BE2C (cell line): ENCODE measurements around the gene ARAP1.

Source experiments
- DNase-seq: peaks from one replicate; pipeline ENCODE4 v3.0.0-alpha.2; 2020
- H3K27me3 ChIP-seq: fragments of 250-450 bp; sonication (Bioruptor Pico); 2 replicates; pipeline ENCODE4 v1.5.1; 2020; ENCODE audit warnings: mild to moderate bottlenecking
- H3K36me3 ChIP-seq: fragments of 250-450 bp; sonication (Bioruptor Pico); 2 replicates; pipeline ENCODE4 v1.5.1; 2020; ENCODE audit warnings: mild to moderate bottlenecking
- H3K4me1 ChIP-seq: fragments of 250-450 bp; sonication (Bioruptor Pico); 2 replicates; pipeline ENCODE4 v1.5.1; 2020
- H3K4me3 ChIP-seq: 2 replicates; pipeline ENCODE4 v1.5.1; 2011; ENCODE audit warnings: low read depth, low read length
- H3K9me3 ChIP-seq: fragments of 250-450 bp; sonication (Bioruptor Pico); 2 replicates; pipeline ENCODE4 v1.5.1; 2020
- CTCF ChIP-seq: IDR thresholded peaks from 2 replicates; pipeline ENCODE4 v1.5.1; 2012; ENCODE audit warnings: mild to moderate bottlenecking, low read depth, low read length

Gene ARAP1

GRCh38 chr11:72753341-72754148, 1.3 kb upstream of the ARAP1 start:
- no peak for DNase-seq
- Histone ChIP-seq H3K4me3 (no peak overlapping the region), H3K27me3 (no peaks in the 10 kb centered on the region), H3K4me1 (peaks cover 5% of the 10 kb centered on the region), H3K9me3 (no peaks in the 10 kb centered on the region), H3K36me3 (no peaks in the 10 kb centered on the region)
- no peak for TF ChIP-seq CTCF

GRCh38 chr11:72751116-72752087, 806 bp downstream of the ARAP1 start:
- Histone ChIP-seq H3K4me3 (peak overlapping the region; percentile 69), H3K4me1 (peaks cover 3% of the 10 kb centered on the region; the same call in 1 of the 2 replicates), H3K27me3 (no peaks in the 10 kb centered on the region), H3K36me3 (no peaks in the 10 kb centered on the region), H3K9me3 (no peaks in the 10 kb centered on the region)
- no peak for TF ChIP-seq CTCF
- no peak for DNase-seq

- no peaks in the 10 kb centered on the region for H3K27me3 ChIP-seq
- H3K4me3 ChIP-seq = no peak overlapping the region
- peaks cover 3% of the 10 kb centered on the region; the same call in 1 of the 2 replicates for H3K4me1 ChIP-seq
- no peaks in the 10 kb centered on the region for H3K9me3 ChIP-seq
- no peaks in the 10 kb centered on the region for H3K36me3 ChIP-seq
- no peak for TF ChIP-seq CTCF
- no peak for DNase-seq
Measured at GRCh38 chr11:72750556-72751115, 1.6 kb downstream of the ARAP1 start.

- no peaks in the 10 kb centered on the region for H3K36me3 ChIP-seq
- no peak for TF ChIP-seq CTCF
- DNase-seq = no peak
- H3K4me3 ChIP-seq = no peak overlapping the region
- H3K27me3 ChIP-seq = no peaks in the 10 kb centered on the region
- H3K9me3 ChIP-seq = no peaks in the 10 kb centered on the region
- peaks cover 3% of the 10 kb centered on the region; the same call in 1 of the 2 replicates for H3K4me1 ChIP-seq
Measured at GRCh38 chr11:72750086-72750485, 2.1 kb downstream of the ARAP1 start.

GRCh38 chr11:72747289-72747855, 4.8 kb downstream of the ARAP1 start:
- TF ChIP-seq CTCF = no peak
- Histone ChIP-seq H3K4me3 (no peak overlapping the region), H3K36me3 (no peaks in the 10 kb centered on the region; the same call in 1 of the 2 replicates), H3K4me1 (no peaks in the 10 kb centered on the region), H3K27me3 (no peaks in the 10 kb centered on the region), H3K9me3 (no peaks in the 10 kb centered on the region)
- DNase-seq = no peak
